Astrocyte of the cerebellum (primary cell): ENCODE results near the gene NDUFAF2.

Source experiments
- DNase-seq: peaks from one replicate; pipeline ENCODE4 v3.0.0-alpha.2; 2011; ENCODE audit warnings: low read depth
- H3K4me3 ChIP-seq: 2 replicates; pipeline ENCODE4 v1.5.1; 2011; ENCODE audit warnings: mild to moderate bottlenecking, low read depth, low read length, moderate library complexity
- in situ Hi-C: cut with HindIII; loops from 2 replicates; pipeline ENCODE4 v1.10.0; 2017; ENCODE audit warnings: low sequenced_read_pairs
- TF ChIP-seq, protein P1 (sequence below): IDR thresholded peaks from 2 replicates; pipeline ENCODE4 v1.5.1; 2012; ENCODE audit warnings: low read length, low read depth, moderate library complexity, mild to moderate bottlenecking; ENCODE audit errors: missing control alignments

Gene NDUFAF2

DNA sequence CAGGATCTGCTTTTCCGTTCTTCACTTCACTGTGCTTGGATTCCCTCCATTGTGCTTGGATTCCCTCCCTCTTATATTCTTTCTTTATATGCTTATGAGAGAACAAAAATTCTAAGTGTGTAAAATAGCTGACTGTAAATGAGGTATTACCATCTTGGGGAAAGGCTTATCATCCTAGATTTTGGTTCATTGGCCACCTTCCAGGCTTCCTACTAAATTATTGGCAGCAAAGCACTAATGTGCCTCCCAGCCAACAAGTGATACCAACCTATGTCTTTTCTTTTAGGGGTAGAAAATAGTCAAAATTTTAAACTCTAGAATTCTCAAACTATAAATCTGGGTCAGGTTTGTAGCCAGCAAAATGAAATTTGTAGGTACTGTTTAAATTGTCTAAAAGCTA, 52.7 kb downstream of the NDUFAF2 start:
- TF ChIP-seq, protein P1, sequence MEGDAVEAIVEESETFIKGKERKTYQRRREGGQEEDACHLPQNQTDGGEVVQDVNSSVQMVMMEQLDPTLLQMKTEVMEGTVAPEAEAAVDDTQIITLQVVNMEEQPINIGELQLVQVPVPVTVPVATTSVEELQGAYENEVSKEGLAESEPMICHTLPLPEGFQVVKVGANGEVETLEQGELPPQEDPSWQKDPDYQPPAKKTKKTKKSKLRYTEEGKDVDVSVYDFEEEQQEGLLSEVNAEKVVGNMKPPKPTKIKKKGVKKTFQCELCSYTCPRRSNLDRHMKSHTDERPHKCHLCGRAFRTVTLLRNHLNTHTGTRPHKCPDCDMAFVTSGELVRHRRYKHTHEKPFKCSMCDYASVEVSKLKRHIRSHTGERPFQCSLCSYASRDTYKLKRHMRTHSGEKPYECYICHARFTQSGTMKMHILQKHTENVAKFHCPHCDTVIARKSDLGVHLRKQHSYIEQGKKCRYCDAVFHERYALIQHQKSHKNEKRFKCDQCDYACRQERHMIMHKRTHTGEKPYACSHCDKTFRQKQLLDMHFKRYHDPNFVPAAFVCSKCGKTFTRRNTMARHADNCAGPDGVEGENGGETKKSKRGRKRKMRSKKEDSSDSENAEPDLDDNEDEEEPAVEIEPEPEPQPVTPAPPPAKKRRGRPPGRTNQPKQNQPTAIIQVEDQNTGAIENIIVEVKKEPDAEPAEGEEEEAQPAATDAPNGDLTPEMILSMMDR = no peak
- in situ Hi-C loops = no loop called here
- H3K4me3 ChIP-seq = no peak overlapping the region
- DNase-seq = no peak

DNA sequence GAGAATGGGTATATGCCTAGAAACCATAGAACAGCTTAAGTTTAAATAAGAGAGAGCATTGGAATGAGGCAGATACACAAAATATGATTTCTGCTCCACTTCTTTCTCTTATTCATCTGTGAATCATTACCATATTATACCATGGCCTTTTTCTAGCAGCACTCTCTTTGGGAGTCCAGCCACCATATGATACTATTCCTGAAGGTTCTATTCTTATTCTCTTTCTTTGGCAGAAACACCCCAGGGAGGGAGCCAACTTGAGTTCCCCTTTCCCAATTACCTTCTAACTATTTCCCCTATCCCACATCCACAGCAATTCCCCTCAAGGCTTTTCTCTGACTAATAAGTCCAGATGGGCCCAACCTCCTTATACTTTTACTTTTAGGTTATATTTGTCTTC, 55.9 kb downstream of the NDUFAF2 start:
- TF ChIP-seq, protein P1 = no peak
- in situ Hi-C loops = no loop called here
- DNase-seq = no peak
- H3K4me3 ChIP-seq = no peak overlapping the region

DNA sequence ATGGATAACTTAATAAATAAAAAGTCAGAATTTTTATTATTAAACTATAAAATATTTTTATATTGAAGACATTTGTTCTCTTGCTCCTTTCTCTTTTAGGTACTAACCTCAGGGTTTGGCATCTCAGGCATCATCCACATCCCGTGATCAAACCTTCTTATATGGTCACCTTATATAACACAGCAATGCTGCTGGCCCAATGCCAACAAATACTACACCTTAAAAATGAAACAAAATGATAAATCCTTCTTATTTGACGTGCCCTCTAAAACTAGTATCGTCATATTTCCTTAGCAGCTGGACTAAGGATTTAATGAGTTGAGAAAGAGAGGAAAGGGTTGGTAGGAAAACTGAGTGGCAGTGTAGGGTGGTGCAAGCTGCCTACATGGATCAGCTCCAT, 56.6 kb downstream of the NDUFAF2 start:
- TF ChIP-seq, protein P1 = no peak
- DNase-seq = no peak
- in situ Hi-C loops = no loop called here
- H3K4me3 ChIP-seq = no peak overlapping the region

DNA sequence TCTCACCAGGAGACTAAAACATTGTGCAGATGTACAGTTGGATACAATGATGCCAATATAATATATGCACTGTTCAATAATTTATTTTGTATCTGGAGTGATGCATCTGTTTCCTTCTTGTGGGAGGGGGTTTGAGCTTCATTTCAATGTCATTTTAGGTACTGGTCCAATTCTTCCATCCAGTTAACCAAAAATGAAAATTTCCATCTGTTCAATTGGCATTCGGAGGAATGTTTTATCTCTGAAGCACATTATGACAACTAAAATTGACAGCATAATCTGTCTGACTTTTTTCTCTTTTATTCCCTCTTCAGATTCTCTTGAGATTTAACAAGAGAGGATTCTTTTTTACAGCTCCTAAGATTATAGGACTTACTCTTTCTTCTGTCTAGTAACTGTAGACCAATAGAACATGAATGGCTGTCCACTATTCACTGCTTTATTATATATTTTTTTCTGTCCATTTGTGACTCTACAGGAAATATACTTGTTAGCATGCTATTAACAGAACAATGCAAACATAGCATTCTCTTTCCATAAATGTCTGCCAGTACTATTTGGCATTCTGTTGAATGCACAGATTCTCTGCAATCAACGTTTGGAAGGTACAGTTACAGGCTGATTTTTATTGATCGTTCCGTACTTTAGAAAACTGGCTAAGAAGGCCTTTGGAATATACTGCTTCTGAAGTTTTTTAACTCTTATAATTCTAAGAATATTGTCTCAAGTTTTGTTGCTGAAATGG, 57.8 kb downstream of the NDUFAF2 start:
- no peak for DNase-seq
- TF ChIP-seq, protein P1 = no peak
- in situ Hi-C loops = no loop called here
- H3K4me3 ChIP-seq = no peak overlapping the region

- H3K4me3 ChIP-seq = no peak overlapping the region
- in situ Hi-C loops = no loop called here
- no peak for DNase-seq
- TF ChIP-seq, protein P1 = no peak
Observed at GRCh38 chr5:61004448-61004847, 59.4 kb downstream of the NDUFAF2 start.

DNA sequence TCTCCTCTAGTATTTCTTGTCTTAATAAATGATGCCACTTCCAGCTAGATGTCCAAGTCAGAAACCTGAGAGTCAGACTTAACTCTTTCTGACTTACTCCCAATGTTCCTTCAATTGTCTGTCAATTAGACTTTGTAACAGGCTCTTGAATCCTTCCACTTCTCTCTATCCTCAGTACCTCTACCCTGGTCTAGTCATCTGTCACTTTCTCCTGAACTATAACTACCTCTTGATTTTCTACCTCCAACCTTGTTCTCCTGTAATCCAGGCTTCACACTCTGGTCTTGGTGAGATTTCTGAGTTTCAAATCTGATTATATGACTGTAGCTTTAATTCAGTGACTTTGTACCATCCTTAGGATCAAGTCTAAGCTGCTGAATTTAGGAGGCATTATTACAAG, 64.9 kb downstream of the NDUFAF2 start:
- TF ChIP-seq, protein P1 = no peak
- H3K4me3 ChIP-seq = no peak overlapping the region
- in situ Hi-C loops = no loop called here
- no peak for DNase-seq
